ENCODE results near the gene MRPL39. TPM values are rescaled to one million over a fixed set of nuclear protein-coding genes. Genes with fewer than 3 reads are reported as not detected.

MRPL39 gene
- total RNA-seq, 6 donors from 2014 or later = 12.7 to 24.2 (median 19.1) TPM

DNA sequence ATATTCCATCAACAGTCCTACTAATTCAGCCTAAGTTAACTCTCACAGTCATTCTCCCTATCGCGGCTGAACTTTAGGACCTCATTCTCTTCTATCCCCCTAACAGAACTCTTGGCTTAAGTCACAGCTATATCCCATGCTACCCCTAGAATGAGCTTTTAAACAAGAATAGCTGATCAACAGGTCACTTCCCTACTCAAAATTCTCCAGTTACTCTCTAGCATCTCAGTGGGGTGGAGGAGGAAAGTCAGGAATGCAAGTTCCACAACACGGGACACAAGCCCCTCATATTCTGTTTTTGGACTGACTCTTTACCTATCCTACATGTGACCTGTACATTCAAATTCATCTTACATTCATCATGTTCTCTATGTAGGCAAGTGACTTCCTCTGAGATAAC lies 21.0 kb downstream of the MRPL39 start:
- Histone ChIP-seq H3K4me1 (peaks cover 0 to 3% (median 0%) of the 10 kb centered on the region in 4 donors), H3K36me3 (peaks cover 0 to 59% (median 24%) of the 10 kb centered on the region in 4 donors), H3K27me3 (no peaks in the 10 kb centered on the region), H3K27ac (no peak overlapping the region), H3K4me3 (no peak overlapping the region), H3K9me3 (no peaks in the 10 kb centered on the region)
- DNase-seq (no peak), ATAC-seq (ENCODE audit: low FRiP score in 2 of 2) (no peak)
- TF ChIP-seq POLR2A (IDR thresholded peaks at IDR 0.05) (no peak), EP300 (IDR thresholded peaks at IDR 0.05) (no peak), POLR2AphosphoS5 (IDR thresholded peaks at IDR 0.05) (no peak)
- TF ChIP-seq, protein P1, sequence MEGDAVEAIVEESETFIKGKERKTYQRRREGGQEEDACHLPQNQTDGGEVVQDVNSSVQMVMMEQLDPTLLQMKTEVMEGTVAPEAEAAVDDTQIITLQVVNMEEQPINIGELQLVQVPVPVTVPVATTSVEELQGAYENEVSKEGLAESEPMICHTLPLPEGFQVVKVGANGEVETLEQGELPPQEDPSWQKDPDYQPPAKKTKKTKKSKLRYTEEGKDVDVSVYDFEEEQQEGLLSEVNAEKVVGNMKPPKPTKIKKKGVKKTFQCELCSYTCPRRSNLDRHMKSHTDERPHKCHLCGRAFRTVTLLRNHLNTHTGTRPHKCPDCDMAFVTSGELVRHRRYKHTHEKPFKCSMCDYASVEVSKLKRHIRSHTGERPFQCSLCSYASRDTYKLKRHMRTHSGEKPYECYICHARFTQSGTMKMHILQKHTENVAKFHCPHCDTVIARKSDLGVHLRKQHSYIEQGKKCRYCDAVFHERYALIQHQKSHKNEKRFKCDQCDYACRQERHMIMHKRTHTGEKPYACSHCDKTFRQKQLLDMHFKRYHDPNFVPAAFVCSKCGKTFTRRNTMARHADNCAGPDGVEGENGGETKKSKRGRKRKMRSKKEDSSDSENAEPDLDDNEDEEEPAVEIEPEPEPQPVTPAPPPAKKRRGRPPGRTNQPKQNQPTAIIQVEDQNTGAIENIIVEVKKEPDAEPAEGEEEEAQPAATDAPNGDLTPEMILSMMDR (IDR thresholded peaks at IDR 0.05) = no peak
- WGBS, 2 donors = 96 to 97% methylated on average over 3 of the region's 3 CpGs

DNA sequence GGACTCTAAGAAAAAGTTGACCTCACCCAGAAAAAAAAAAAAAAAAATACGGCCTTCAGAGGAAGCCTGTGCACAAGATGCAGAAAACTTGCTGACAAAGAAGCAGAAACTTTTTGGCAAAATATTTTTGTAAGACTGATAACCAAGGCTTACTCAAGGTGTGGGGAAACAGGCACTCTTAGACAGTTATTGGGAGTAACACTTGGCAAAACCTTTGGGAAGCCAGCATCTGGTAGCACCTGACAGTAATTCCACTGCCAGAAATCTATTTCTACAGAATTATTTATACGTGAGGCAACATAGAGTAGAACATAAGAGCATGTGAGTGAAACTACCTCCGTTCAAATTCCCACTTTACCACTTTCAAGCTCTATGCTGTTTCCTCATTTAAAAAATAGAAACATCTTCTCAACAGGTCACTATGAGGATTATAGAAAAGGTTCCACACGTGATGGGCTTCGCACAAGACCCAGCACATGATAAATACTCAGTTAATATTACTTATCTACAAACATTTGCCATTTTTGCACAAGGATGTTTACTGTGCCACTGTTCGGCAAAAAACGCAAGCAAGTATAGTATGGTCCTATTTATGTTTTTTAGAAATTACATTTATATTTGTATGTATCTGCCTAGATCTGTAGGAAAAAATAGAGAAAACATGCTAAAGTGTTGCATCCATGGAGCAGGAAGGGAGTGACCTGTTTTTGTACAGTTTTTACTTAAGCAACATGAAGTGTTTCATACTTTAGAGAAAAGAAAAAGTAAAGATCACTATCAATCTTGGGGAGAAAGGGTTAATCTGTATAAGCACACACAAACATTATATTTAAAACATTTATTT lies 22.2 kb downstream of the MRPL39 start:
- peaks cover 0 to 49% (median 24%) of the 10 kb centered on the region in 4 donors for H3K36me3 ChIP-seq
- no peak for ATAC-seq (ENCODE audit: low FRiP score in 2 of 2)

DNA sequence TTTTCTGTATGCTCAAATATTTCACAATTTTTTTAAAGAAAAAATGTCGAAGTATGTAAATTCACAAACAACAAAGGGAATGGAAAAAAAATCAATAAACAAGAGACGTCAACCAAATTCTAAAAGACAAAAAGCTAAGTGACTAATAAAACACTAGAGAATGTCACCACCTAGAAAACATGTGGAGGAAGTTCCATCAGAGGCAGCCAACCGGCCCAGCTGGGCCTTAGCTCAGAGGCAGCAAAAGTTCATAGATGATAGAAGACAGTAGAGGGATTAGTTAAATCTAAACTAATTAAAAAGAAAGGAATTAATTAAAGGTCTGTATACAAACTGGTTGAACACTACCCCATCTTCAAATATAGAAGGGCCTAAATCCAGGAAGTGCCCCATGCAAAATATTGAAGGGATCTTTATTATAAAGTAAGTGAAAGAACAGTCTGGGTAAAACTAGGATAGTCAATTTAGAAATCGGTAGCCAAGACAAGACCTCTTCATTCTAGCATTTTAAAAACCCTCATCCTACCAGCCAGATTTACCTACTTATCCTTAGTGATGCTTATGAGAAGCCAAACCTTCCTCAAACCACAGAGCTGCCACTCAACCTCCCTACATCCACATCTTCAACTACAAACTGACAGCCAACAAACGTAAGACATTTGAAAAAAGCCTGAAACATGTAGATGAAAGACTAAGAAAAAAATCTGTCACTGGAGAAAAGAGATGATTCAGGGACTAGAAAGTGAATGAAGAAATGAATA lies 23.7 kb downstream of the MRPL39 start:
- 68 to 79% methylated on average over 5 of the region's 5 CpGs for WGBS, 2 donors
- H3K9me3 ChIP-seq = no peaks in the 10 kb centered on the region
- H3K4me3 ChIP-seq = no peak overlapping the region
- DNase-seq (no peak), ATAC-seq (ENCODE audit: low FRiP score in 2 of 2) (no peak)
- no peaks in the 10 kb centered on the region for H3K27me3 ChIP-seq
- peaks cover 0 to 3% (median 0%) of the 10 kb centered on the region in 4 donors for H3K4me1 ChIP-seq
- peaks cover 0 to 34% (median 12%) of the 10 kb centered on the region in 4 donors for H3K36me3 ChIP-seq
- TF ChIP-seq, protein P1 (IDR thresholded peaks at IDR 0.05) = no peak
- H3K27ac ChIP-seq = no peak overlapping the region

More for the DNA sequence above, 22.2 kb downstream of the MRPL39 start:
- H3K4me1 ChIP-seq = peaks cover 0 to 3% (median 0%) of the 10 kb centered on the region in 4 donors
- H3K9me3 ChIP-seq = no peaks in the 10 kb centered on the region
- TF ChIP-seq EP300 (IDR thresholded peaks at IDR 0.05) (no peak), POLR2A (IDR thresholded peaks at IDR 0.05) (no peak), POLR2AphosphoS5 (IDR thresholded peaks at IDR 0.05) (no peak)
- TF ChIP-seq, protein P1 (IDR thresholded peaks at IDR 0.05) = no peak
- DNase-seq = no peak
- no peaks in the 10 kb centered on the region for H3K27me3 ChIP-seq
- H3K27ac ChIP-seq = no peak overlapping the region
- no peak overlapping the region for H3K4me3 ChIP-seq
- WGBS, 2 donors = 95% methylated on average over 7 of the region's 7 CpGs

DNA sequence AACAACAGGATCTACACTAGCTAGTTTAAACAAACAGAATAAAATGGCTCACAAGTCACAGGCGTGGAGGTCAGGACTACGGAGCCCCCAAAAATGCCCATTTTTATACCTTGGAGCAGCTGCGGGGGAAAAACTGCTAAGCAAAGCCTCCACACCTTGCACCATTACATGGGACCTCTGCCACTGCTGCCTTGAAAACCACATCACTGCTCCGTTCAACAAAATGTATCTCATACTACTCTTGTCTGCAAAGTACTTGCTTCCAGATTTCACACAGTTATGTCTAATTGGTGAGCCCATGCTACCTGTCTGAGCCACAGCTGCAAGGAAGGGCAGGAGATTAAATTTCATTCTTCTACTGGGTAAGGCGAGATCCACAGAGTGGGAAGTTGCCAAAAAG lies 24.4 kb downstream of the MRPL39 start:
- Histone ChIP-seq H3K27ac (no peak overlapping the region), H3K36me3 (peaks cover 0 to 27% (median 11%) of the 10 kb centered on the region in 4 donors), H3K4me3 (no peak overlapping the region), H3K4me1 (peaks cover 0 to 3% (median 0%) of the 10 kb centered on the region in 4 donors), H3K9me3 (no peaks in the 10 kb centered on the region), H3K27me3 (no peaks in the 10 kb centered on the region)
- 52 to 59% methylated on average over 5 of the region's 5 CpGs for WGBS, 2 donors
- DNase-seq (no peak), ATAC-seq (ENCODE audit: low FRiP score in 2 of 2) (no peak)
- TF ChIP-seq, protein P1 (IDR thresholded peaks at IDR 0.05) = no peak
- TF ChIP-seq POLR2AphosphoS5 (IDR thresholded peaks at IDR 0.05) = no peak
- TF ChIP-seq EP300 (IDR thresholded peaks at IDR 0.05) = no peak
- TF ChIP-seq POLR2A (IDR thresholded peaks at IDR 0.05) = no peak

All from upper lobe of left lung (tissue), 6 donors.